Hematopoietic multipotent progenitor cell treated with erythropoietin and hydrocortisone succinate and interleukin-3 and kit ligand, for 17 days (in vitro differentiated cells): ENCODE data around the gene ABHD6.
"Not testable (repeated sequence)": the region's sequence is repeated elsewhere in the genome, so short reads cannot be mapped to it uniquely, and the experiment has no call there.

Source experiments
- DNase-seq: peaks from one replicate; pipeline ENCODE4 v3.0.0-alpha.2; 2015; ENCODE audit warnings: low spot score

Gene ABHD6

DNA sequence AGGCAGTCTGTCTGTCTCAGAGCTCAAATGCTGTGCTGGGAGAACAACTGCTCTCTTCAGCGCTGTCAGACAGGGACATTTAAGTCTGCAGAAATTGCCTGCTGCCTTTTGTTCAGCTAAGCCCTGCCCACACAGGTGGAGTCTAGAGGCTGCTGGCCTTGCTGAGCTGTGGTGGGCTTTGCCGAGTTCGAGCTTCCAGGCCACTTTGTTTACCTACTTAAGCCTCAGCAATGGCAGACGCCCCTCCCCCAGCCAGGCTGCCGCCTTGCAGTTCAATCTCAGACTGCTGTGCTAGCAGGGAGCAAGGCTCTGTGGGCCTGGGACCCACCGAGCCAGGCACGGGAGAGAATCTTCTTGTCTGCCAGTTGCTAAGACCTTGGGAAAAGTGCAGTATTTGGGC is 43.5 kb downstream of the ABHD6 start:
- no peak for DNase-seq

DNA sequence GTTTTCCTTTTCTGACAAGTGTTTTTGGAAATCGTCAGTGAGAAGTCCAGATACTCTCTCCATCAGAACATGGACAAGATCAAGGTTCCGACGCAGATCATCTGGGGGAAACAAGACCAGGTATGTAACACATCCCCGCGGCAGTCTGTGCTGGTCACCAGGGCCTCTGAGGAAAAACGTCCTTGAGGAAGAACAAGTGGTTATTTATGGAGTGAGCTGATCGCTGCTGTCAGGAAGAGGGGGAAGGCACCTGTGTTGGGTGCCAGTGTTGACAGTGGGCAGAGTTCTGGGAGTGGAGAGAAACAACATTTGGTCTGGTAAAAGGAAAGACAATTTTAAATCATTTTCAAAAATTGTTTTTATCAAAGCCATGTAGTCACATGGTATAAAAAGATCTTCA is 47.7 kb downstream of the ABHD6 start:
- DNase-seq, result no peak

GRCh38 chr3:58287354-58287753 is 49.8 kb downstream of the ABHD6 start:
- no peak for DNase-seq

DNA sequence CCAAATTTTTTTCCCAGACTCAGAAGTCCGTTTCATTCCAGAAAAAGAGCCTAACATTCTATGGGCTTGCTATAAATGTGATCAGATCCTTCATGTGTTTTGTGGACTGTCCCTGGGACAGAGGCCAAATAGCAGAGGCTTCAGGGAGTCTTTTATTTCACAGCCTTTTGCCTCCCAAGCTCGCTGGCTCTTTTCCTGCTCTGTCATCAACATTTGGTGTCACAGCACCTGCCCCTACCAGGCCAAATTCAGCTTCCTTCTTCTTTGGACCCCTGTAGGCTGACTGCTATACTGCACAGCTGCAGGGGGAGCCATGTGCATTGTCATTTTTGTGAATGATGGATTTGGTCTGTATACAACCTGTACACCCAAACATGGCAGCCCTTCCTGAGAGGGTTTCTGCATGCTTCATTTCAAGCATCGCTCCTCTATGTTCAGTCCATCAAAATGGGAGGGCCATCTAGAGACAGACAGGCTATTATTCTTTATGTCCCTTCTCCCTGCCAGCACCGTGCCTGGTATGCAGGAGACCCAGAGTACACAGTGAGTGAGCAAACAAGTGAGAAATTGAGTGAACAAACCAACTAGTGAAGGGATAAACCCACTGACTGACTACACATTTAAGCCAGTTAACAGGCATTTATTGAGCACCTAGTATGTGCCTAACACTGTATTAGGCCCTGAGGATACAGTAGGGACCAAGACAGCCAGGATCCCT is 50.6 kb downstream of the ABHD6 start:
- no peak for DNase-seq

GRCh38 chr3:58288964-58289613 is 51.5 kb downstream of the ABHD6 start:
- DNase-seq, result not testable (repeated sequence)

DNA sequence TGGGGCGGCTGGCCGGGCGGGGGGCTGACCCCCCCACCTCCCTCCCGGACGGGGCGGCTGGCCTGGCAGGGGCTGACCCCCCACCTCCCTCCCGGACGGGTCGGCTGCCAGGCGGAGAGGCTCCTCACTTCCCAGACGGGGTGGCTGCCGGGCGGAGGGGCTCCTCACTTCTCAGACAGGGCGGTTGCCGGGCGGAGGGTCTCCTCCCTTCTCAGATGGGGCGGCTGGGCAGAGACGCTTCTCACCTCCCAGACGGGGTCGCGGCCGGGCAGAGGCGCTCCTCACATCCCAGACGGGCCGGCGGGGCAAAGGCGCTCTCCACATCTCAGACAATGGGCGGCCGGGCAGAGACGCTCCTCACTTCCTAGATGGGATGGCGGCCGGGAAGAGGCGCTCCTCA is 52.9 kb downstream of the ABHD6 start:
- DNase-seq, result not testable (repeated sequence)

- DNase-seq, result no peak
Measured at GRCh38 chr3:58291671-58292338, 54.2 kb downstream of the ABHD6 start.

- no peak for DNase-seq
Measured at GRCh38 chr3:58292866-58293265, 55.3 kb downstream of the ABHD6 start.

DNA sequence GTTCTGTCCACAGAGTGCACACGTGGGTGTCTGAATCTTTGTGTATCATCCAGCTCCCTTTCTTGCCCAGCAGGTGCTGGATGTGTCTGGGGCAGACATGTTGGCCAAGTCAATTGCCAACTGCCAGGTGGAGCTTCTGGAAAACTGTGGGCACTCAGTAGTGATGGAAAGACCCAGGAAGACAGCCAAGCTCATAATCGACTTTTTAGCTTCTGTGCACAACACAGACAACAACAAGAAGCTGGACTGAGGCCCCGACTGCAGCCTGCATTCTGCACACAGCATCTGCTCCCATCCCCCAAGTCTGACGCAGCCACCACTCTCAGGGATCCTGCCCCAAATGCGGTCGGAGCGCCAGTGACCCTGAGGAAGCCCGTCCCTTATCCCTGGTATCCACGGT is 55.9 kb downstream of the ABHD6 start:
- DNase-seq, result no peak

DNA sequence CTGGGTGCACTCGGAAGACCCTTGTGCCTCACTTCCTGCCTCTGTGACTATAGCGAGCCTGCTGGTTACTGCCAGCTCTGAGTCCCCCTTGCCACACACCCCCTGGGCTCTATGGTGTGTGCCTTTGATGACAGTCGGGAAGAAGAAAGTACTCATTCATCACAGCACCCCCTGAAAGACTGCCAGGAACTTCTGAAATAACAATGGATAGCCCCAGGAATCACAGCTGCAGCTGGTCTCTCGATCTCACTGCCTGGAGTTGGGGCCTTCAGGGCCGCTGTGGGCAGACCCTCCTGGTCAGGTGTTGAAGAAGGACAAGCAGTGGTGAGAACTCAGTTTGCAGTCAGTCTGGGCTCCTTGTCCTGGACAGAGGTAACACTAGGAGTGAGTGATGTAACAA is 58.7 kb downstream of the ABHD6 start:
- DNase-seq, result no peak

DNA sequence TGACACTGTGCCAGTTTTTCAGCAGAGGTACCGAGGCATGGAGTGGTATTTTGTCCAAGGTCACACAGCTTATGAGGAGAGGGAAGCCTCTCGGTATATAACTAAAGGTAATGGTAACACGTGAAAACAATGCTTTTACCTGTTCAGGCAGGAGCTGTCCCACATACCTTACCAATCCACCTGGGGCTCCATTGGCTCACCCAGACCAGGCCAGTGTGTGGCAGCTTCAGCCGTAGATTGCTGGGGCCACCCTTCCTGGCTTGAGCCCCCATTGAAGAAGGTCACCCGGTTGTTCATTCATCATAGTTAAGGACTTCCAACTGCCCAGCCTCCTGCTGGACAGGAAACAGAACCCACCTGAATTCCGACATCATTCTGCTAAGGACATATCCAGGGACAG is 59.3 kb downstream of the ABHD6 start:
- no peak for DNase-seq

DNA sequence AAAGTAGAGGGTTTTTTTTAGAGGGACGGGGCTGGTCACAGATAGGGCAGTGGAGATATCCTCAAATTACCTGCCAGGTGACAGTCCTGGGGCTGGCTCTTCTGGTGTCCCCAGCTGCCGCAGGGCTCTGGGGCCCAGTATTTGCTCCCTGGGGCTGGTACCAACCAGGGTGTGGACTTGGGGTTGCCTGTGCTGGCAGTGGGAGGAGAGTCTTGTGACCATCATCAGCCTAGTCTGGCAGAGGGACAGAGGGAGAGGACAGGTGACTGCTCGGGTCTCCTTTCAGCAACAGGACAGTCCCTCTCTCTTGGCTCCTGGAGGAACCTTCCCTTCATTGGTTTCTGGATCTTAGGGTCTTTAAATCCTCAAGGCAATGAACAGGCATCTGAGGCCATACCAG is 60.6 kb downstream of the ABHD6 start:
- no peak for DNase-seq

DNA sequence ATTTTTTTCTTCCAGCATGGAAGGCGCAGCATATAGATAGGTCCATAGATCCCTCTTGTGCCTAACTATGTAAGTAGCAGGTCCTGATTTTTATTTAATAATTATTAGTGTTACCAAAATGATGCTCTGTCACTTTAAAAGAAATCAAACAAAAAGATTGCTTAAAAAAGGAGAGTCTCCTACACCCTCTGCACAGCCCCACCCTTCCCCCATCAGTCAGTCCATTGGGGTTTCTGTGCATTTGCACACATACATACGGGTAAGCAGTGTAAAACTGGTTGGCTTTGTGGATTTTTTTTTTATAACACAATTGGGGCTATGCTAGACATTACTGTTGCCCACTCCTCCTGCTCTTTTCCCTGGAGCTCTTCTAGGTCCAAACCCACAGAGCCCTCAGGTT is 61.5 kb downstream of the ABHD6 start:
- no peak for DNase-seq

DNA sequence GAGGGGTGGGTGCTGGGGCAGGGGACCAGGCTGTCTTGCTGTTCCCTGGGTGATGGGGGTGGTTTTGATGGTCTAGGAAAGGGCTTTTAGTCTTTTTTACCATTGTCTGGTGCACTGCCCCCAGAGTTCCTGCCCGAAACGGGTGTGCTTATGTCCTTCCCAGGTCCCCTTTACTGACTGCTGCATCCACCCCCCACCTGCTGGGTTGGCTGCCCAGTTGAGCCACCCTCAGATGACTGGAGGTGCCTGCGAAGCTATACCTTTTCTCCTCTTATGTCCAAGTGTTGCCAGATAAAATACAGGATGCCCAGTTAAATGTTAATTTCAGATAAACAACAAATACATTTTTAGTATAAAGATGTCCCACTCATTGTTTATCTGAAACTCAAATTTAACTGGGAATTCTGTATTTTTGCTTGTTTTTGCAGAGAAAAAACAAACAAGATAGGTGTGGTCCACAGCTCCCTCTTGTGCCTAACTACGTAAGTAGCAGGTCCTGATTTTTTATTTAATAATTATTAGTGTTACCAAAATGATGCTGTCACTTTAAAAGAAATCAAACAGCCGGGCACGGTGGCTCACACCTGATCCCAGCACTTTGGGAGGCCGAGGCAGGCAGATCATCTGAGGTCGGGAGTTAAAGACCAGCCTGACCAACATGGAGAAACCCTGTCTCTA is 62.4 kb downstream of the ABHD6 start:
- DNase-seq, result no peak

DNA sequence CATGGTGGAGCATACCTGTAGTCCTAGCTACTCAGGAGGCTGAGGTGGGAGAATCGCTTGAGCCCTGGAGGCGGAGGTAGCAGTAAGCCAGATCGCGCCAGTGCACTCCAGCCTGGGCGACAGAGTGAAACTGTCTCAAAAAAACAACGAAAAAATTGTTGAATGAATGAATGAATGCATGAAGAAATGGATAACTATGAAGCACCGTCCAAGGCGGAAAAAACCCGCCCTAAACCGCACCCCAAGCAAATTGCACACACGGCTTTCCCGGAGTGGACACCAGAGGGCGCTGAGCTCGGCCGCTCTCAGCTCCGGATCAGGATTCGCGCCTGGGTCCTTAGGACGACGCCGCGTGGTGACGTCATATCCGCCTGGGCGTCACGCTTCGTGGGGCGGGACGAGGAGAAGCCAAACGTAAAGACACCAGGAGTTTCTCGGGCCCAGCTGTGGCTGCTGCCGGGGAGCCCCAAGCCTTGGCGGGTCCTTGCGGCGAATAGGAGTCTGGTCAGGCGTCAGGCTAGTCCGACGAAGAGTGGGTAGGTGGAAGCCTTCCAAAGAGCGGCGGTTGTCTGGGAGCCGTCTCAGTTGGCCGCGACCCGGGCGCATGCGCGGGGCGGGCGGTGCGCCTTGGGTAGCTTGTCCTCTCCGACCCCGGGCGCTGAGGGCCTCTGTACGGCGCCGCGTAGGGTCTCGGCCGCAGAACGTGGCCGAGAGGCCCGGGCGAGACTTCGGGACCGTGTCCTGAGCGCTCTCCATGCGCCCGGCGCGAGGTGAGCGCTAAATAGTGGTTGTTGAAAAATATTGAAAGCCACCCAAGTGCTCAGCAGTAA is 68.5 kb downstream of the ABHD6 start, which contains the start of the genes HTD2 and RPP14:
HTD2 (plus strand) TSS at position 639 of the 830 bp plus-strand sequence. CDS start 11,094 bp downstream, outside the sequence.
RPP14 (plus strand) TSS at position 364 of the 830 bp plus-strand sequence. CDS start 4,085 bp downstream, outside the sequence.
- DNase-seq, result peak; percentile 99

DNA sequence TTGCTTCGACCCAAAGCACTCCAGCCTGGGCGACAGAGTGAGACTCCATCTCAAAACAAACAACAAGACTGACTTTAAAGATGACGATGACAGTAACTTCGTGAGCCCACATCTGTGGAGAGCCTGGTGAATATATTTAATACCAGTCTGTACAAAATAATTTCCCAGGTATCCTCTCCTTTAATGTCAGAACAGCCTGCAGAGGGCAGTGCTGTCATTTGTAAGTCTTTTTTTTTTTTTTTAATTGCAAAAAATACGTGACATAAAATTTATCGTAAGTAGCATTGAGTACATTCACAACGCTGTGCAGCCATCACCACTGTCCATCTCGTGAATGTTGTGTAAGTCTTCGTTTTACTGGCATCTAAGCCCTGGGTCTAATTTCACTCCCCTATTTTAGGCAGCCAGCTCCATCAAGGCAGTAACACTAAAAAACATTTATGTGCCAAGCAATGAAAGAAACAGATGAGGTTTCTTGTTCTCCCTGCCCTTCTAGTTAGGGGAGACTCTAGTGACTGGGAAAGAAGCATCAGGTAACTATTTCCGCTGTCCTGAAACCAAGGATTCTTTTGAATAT is 70.1 kb downstream of the ABHD6 start:
- DNase-seq, result peak; percentile 67

GRCh38 chr3:58308728-58309127 is 71.1 kb downstream of the ABHD6 start:
- DNase-seq, result peak; percentile 47

GRCh38 chr3:58317811-58318210 is 80.2 kb downstream of the ABHD6 start:
- no peak for DNase-seq

DNA sequence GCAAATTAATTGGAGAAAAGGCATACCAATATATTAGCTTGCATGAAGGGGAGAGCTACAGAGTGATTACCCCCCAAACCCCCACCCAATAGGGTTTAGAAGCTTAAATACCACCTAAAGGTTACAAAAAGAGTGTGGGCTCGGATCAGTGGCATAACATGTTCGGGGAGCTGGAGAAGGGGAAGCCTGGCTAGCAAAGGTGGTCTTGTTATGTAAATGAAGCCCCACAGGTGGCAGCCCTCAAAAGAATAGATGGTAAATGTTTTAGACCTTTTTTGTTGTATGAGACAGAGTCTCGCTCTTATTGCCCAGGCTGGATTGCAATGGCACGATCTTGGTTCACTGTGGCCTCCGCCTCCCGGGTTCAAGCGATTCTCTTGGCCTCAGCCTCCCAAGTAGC is 84.2 kb downstream of the ABHD6 start:
- no peak for DNase-seq

DNA sequence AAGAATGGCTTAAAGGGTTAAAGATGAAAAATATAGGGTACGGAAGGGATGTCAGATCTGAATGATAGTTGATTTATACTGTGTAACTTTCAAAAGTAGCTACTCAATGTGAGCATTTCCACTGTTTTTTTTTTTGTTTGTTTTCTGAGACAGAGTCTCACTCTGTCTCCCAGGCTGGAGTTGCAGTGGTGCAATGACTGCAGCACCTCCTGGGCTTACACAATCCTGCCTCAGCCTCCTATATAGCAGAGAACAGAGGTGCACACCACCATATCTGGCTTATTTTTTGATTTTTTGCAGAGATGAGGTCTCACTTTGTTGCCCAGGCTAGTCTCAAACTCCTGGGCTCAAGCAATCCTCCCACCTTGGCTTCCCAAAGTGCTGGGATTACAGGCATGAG is 85.2 kb downstream of the ABHD6 start:
- no peak for DNase-seq
